HEK293T (cell line): ENCODE data around the gene FAM3C.

Experiments
- BHLHE40 ChIP-seq: fragments of 450-650 bp; IDR thresholded peaks from 2 replicates; pipeline ENCODE4 v1.6.1; 2016; ENCODE audit warnings: mild to moderate bottlenecking, moderate library complexity, borderline replicate concordance
- CTBP1 ChIP-seq: fragments of 450-650 bp; IDR thresholded peaks from 2 replicates; pipeline ENCODE4 v1.6.1; 2016; ENCODE audit warnings: borderline replicate concordance
- ELF4 ChIP-seq: fragments of 450-650 bp; IDR thresholded peaks from 2 replicates; pipeline ENCODE4 v1.6.1; 2017; ENCODE audit warnings: antibody characterized with exemption
- FOXA1 ChIP-seq: fragments of 450-650 bp; IDR thresholded peaks from 2 replicates; pipeline ENCODE4 v1.6.1; 2016; ENCODE audit warnings: mild to moderate bottlenecking
- FOXK2 ChIP-seq: fragments of 450-650 bp; IDR thresholded peaks from 2 replicates; pipeline ENCODE4 v1.6.1; 2016; ENCODE audit warnings: mild to moderate bottlenecking
- NFRKB ChIP-seq: fragments of 450-650 bp; IDR thresholded peaks from 2 replicates; pipeline ENCODE4 v1.6.1; 2016; ENCODE audit warnings: mild to moderate bottlenecking, moderate library complexity
- PKNOX1 ChIP-seq: fragments of 450-650 bp; IDR thresholded peaks from 2 replicates; pipeline ENCODE4 v1.6.1; 2016
- SP1 ChIP-seq: fragments of 450-650 bp; IDR thresholded peaks from 2 replicates; pipeline ENCODE4 v1.6.1; 2017
- SUZ12 ChIP-seq: fragments of 450-650 bp; IDR thresholded peaks from 2 replicates; pipeline ENCODE4 v1.6.1; 2016; ENCODE audit warnings: mild to moderate bottlenecking
- TARDBP ChIP-seq: fragments of 450-650 bp; IDR thresholded peaks from 2 replicates; pipeline ENCODE4 v1.6.1; 2016
- ZNF384 ChIP-seq: fragments of 450-650 bp; IDR thresholded peaks from 2 replicates; pipeline ENCODE4 v1.6.1; 2016

- TF ChIP-seq ELF4 (no peak), ZNF384 (no peak), FOXA1 (no peak), TARDBP (no peak), PKNOX1 (no peak), SUZ12 (no peak), BHLHE40 (no peak), NFRKB (no peak), SP1 (no peak), CTBP1 (no peak), FOXK2 (no peak)
These were observed 68.4 kb downstream of the FAM3C start for GRCh38 chr7:121327671-121328070.
